ENCODE data around the gene CLIC2.
"Not testable (repeated sequence)": the region's sequence is repeated elsewhere in the genome, so short reads cannot be mapped to it uniquely, and the experiment has no call there.

DNA sequence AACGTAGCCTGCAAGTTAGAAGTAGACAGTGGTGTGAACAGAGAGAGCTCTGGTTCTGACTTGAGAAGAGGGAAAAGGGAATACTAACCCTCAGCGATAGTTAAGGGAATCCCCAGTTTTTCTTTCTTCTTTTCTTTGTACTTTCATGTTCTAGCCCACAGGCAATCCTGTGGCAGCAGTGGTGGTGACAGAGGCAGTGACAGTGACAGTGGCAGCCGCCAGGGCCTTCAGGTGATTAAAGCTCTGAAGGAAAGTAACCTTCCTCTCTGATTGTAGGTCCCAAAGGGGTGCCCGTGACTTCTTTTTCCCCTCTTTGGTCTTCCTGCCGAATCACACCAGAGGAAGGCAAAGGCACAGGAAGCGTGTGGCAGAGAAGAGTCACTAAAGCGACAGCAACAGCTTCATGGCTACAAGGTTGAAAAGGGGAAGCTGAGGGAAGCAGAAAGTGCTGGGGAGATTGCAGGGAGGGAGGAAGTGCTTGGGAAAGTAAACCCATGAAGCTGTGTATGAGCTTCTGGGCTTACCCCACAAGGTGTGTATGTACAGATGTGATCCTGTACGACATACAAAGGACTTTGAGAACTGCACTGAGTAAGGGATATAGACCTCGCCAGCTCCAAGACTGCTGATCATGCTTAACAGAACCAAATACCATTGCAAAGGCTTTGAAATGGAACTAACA lies 39.5 kb upstream of the CLIC2 start:
- not testable (repeated sequence) for TF ChIP-seq POLR2A (IDR thresholded peaks at IDR 0.05)
- TF ChIP-seq, protein P1, sequence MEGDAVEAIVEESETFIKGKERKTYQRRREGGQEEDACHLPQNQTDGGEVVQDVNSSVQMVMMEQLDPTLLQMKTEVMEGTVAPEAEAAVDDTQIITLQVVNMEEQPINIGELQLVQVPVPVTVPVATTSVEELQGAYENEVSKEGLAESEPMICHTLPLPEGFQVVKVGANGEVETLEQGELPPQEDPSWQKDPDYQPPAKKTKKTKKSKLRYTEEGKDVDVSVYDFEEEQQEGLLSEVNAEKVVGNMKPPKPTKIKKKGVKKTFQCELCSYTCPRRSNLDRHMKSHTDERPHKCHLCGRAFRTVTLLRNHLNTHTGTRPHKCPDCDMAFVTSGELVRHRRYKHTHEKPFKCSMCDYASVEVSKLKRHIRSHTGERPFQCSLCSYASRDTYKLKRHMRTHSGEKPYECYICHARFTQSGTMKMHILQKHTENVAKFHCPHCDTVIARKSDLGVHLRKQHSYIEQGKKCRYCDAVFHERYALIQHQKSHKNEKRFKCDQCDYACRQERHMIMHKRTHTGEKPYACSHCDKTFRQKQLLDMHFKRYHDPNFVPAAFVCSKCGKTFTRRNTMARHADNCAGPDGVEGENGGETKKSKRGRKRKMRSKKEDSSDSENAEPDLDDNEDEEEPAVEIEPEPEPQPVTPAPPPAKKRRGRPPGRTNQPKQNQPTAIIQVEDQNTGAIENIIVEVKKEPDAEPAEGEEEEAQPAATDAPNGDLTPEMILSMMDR (IDR thresholded peaks at IDR 0.05): not testable (repeated sequence)

All from thyroid gland (tissue), 4 donors.